Astrocyte of the cerebellum (primary cell): Measurements from ENCODE around the gene NRN1.

Experiments used
- DNase-seq: peaks from one replicate; pipeline ENCODE4 v3.0.0-alpha.2; 2011; ENCODE audit warnings: low read depth
- H3K4me3 ChIP-seq: 2 replicates; pipeline ENCODE4 v1.5.1; 2011; ENCODE audit warnings: mild to moderate bottlenecking, low read depth, low read length, moderate library complexity
- in situ Hi-C: cut with HindIII; loops from 2 replicates; pipeline ENCODE4 v1.10.0; 2017; ENCODE audit warnings: low sequenced_read_pairs
- TF ChIP-seq, protein P1 (sequence below): IDR thresholded peaks from 2 replicates; pipeline ENCODE4 v1.5.1; 2012; ENCODE audit warnings: low read length, low read depth, moderate library complexity, mild to moderate bottlenecking; ENCODE audit errors: missing control alignments

Gene NRN1

GRCh38 chr6:5962794-5963193 is 43.9 kb downstream of the NRN1 start:
- in situ Hi-C loops, result no loop called here
- H3K4me3 ChIP-seq, result no peak overlapping the region
- DNase-seq, result no peak
- TF ChIP-seq, protein P1, sequence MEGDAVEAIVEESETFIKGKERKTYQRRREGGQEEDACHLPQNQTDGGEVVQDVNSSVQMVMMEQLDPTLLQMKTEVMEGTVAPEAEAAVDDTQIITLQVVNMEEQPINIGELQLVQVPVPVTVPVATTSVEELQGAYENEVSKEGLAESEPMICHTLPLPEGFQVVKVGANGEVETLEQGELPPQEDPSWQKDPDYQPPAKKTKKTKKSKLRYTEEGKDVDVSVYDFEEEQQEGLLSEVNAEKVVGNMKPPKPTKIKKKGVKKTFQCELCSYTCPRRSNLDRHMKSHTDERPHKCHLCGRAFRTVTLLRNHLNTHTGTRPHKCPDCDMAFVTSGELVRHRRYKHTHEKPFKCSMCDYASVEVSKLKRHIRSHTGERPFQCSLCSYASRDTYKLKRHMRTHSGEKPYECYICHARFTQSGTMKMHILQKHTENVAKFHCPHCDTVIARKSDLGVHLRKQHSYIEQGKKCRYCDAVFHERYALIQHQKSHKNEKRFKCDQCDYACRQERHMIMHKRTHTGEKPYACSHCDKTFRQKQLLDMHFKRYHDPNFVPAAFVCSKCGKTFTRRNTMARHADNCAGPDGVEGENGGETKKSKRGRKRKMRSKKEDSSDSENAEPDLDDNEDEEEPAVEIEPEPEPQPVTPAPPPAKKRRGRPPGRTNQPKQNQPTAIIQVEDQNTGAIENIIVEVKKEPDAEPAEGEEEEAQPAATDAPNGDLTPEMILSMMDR, result no peak

- in situ Hi-C loops, result no loop called here
- no peak for DNase-seq
- TF ChIP-seq, protein P1, result no peak
- H3K4me3 ChIP-seq, result no peak overlapping the region
These were observed 44.9 kb downstream of the NRN1 start for GRCh38 chr6:5961836-5962235.

DNA sequence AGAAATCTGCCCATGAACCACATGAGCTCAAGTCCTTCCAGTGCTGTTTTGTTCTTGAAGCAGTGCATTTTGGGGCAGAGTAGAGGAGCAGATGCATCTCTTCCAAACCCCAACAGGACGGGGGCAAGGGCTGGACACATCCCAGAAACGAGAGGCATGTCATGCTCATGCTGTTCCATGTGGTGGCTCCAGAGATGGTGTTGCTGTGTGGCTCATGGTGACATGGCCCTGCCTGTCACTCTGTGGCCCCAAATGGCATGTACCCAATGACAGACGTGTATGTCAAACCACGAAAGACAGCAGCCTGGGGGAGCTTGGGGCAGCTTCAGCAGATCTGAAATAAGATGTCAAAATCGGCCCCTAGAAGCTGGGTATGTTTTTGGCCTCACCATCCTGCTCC is 46.3 kb downstream of the NRN1 start:
- in situ Hi-C loops, result no loop called here
- H3K4me3 ChIP-seq, result no peak overlapping the region
- DNase-seq, result no peak
- TF ChIP-seq, protein P1, result no peak

DNA sequence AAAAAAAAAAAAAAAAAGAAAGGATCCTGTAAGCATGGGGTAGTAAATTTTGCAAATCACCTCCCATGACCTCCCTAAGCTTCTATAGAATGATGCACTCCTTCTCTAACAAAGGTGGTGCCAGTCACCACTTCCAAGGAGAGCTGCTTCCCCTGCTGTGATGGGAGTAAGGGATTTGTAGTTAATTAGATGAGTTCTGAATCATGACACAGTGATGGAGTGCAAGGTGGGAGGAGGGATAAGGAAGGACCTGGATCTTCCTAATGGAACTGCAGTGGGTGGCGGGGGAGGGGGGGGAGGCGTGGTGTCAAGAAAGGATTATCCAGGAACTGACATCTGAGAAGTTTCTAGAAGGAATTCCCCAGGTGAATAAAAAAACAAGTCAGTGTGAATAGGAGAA is 47.8 kb downstream of the NRN1 start:
- DNase-seq, result no peak
- in situ Hi-C loops, result no loop called here
- TF ChIP-seq, protein P1, result no peak
- no peak overlapping the region for H3K4me3 ChIP-seq

GRCh38 chr6:5956939-5957338 is 49.8 kb downstream of the NRN1 start:
- in situ Hi-C loops, result no loop called here
- H3K4me3 ChIP-seq, result no peak overlapping the region
- DNase-seq, result no peak
- TF ChIP-seq, protein P1, result no peak

DNA sequence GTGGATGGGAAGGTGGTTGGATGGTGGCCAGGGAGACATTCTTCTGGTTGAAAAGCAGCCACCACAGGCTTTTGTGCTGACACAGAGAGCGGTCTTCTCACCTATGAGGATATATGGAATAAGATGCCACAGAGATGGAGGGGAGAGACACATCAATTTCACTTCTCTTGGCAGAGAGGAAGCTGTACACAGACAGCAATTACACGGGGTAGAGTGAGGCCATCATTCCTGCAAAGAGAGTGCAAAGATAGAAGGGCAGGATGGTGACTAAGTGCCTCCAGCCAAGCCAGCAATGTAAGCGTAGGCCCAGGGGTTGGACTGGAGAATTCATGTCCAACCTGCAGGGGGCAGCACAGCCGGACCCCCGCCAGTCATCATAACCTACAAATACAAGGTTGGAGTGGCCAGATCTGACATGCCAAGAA is 56.4 kb downstream of the NRN1 start:
- DNase-seq, result peak; percentile 38

More for the DNA sequence above, 56.4 kb downstream of the NRN1 start:
- TF ChIP-seq, protein P1, result peak; percentile 58
- no peak overlapping the region for H3K4me3 ChIP-seq
- in situ Hi-C loops, result no loop called here
